DMS 273 (cell line): Measurements from ENCODE around the gene RENBP.

Experiments
- DNase-seq: peaks from one replicate; lab custom pipeline; 2025; ENCODE audit not compliant: unreplicated experiment; lab: John Stamatoyannopoulos, UW

RENBP gene

GRCh38 chrX:153954558-153955227, 10.2 kb upstream of the RENBP start:
- no peak for DNase-seq

GRCh38 chrX:153953892-153954557, 9.6 kb upstream of the RENBP start:
- no peak for DNase-seq

GRCh38 chrX:153953342-153953830, 8.9 kb upstream of the RENBP start:
- peak; percentile 94 for DNase-seq

GRCh38 chrX:153952373-153953026, 8.1 kb upstream of the RENBP start:
- no peak for DNase-seq

GRCh38 chrX:153951683-153952372, 7.4 kb upstream of the RENBP start:
- DNase-seq, result no peak

GRCh38 chrX:153950127-153950526, 5.7 kb upstream of the RENBP start:
- DNase-seq, result no peak

- DNase-seq, result no peak
Measured at GRCh38 chrX:153948847-153949805, 4.7 kb upstream of the RENBP start.

GRCh38 chrX:153948002-153948466, 3.6 kb upstream of the RENBP start:
- no peak for DNase-seq

GRCh38 chrX:153947009-153947769, 2.7 kb upstream of the RENBP start:
- peak; percentile 97 for DNase-seq

GRCh38 chrX:153945956-153946943, 1.8 kb upstream of the RENBP start:
- no peak for DNase-seq

GRCh38 chrX:153944800-153945150, 332 bp upstream of the RENBP start:
- DNase-seq, result no peak

GRCh38 chrX:153941336-153942252, 2.8 kb downstream of the RENBP start:
- no peak for DNase-seq

GRCh38 chrX:153939573-153939972, 4.9 kb downstream of the RENBP start:
- peak; percentile 49 for DNase-seq

GRCh38 chrX:153938226-153938786, 6.1 kb downstream of the RENBP start:
- peak; percentile 47 for DNase-seq

GRCh38 chrX:153937056-153937455, 7.4 kb downstream of the RENBP start:
- DNase-seq, result no peak

GRCh38 chrX:153935326-153935851, 9.1 kb downstream of the RENBP start:
- DNase-seq, result no peak
